MCF 10A (cell line): ENCODE data around the gene TEAD3. TPM values are rescaled to one million over a fixed set of nuclear protein-coding genes. Genes with fewer than 3 reads are reported as not detected.
A peak's percentile ranks its signal among the peaks of the same experiment; 100 is the strongest.

Experiments
- BruUV-seq: library from RNA; stranded (reverse); fragments of 400-500 nt; replicated peaks from 2 replicates; lab custom pipeline; 2021; lab: Mats Ljungman, UMichigan
- CTCF ChIA-PET: fragments of 300-600 bp; sonication (Branson Sonifier 250); formaldehyde crosslinking; extraction: SDS; loops from one replicate; lab custom pipeline; 2021; ENCODE audit warnings: antibody characterized with exemption, inconsistent platforms; lab: Yijun Ruan, JAX
- POLR2A ChIA-PET: fragments of 300-600, 350-650 bp; sonication (Branson Sonifier 250); formaldehyde crosslinking; extraction: SDS; loops from one replicate; lab custom pipeline; 2020; ENCODE audit warnings: antibody characterized with exemption, inconsistent platforms; lab: Yijun Ruan, JAX
- DNase-seq: peaks from one replicate; pipeline ENCODE4 v3.0.0-alpha.2; 2018; ENCODE audit not compliant: unreplicated experiment
- H3K27ac Mint-ChIP-seq: one replicate; pipeline ENCODE4 v1.8.0; 2022; ENCODE audit warnings: mild to moderate bottlenecking, low read depth, mixed read lengths; ENCODE audit not compliant: unreplicated experiment
- H3K27me3 Mint-ChIP-seq: one replicate; pipeline ENCODE4 v1.8.0; 2022; ENCODE audit warnings: mixed read lengths; ENCODE audit not compliant: insufficient read depth, unreplicated experiment
- H3K36me3 Mint-ChIP-seq: one replicate; pipeline ENCODE4 v1.8.0; 2022; ENCODE audit warnings: mild to moderate bottlenecking, moderate library complexity, mixed read lengths; ENCODE audit not compliant: insufficient read depth, unreplicated experiment
- H3K4me1 Mint-ChIP-seq: one replicate; pipeline ENCODE4 v1.8.0; 2022; ENCODE audit warnings: mixed read lengths; ENCODE audit not compliant: insufficient read depth, unreplicated experiment
- H3K4me3 Mint-ChIP-seq: one replicate; pipeline ENCODE4 v1.8.0; 2022; ENCODE audit warnings: mild to moderate bottlenecking, moderate library complexity, mixed read lengths; ENCODE audit not compliant: unreplicated experiment
- H3K9me3 Mint-ChIP-seq: one replicate; pipeline ENCODE4 v1.8.0; 2022; ENCODE audit warnings: mixed read lengths; ENCODE audit not compliant: unreplicated experiment
- intact Hi-C: fragments of 100-400 bp; cut with micrococcal nuclease; formaldehyde crosslinking; loops from 2 replicates; pipeline ENCODE4 v1.14.1; 2022
- total RNA-seq: library from RNA; stranded (reverse); gene quantifications from 2 replicates; pipeline ENCODE4 v1.2.3, GENCODE V29; 2022
- TF ChIP-seq, protein P1 (sequence below): fragments of 200-600 bp; IDR thresholded peaks from one replicate; pipeline ENCODE4 v1.8.0; 2022; ENCODE audit warnings: antibody characterized with exemption, mild to moderate bottlenecking; ENCODE audit not compliant: unreplicated experiment

TEAD3 gene
- total RNA-seq, 1 experiment from 2014 or later: 11.1 TPM

DNA sequence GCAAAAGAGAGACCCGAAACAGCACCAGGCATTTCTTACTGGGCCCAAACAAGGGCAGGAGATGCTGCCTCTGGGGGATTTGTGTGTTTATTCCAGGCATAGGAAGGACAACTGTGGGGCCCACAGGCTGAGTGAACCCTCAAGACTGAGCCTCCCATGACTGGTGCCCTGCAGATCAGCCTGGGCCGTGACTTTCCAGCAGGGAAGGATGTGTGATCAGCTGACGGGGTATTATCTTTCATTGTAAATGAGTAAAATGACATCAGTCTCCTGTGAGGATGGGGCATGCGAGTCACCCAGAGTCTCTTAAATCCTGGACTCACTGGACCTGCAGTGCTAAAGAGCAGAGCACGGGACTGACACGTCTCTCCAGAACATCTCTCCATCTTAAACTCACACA is 3.9 kb upstream of the TEAD3 start:
- no peaks in the 10 kb centered on the region for H3K9me3 Mint-ChIP-seq
- no peaks in the 10 kb centered on the region for H3K27me3 Mint-ChIP-seq
- DNase-seq: no peak
- intact Hi-C loops: no loop called here
- BruUV-seq: no TSS peak
- no peaks in the 10 kb centered on the region for H3K36me3 Mint-ChIP-seq
- peaks cover 6% of the 10 kb centered on the region for H3K4me1 Mint-ChIP-seq
- no peak overlapping the region for H3K27ac Mint-ChIP-seq
- POLR2A ChIA-PET: no interaction called here
- TF ChIP-seq, protein P1, sequence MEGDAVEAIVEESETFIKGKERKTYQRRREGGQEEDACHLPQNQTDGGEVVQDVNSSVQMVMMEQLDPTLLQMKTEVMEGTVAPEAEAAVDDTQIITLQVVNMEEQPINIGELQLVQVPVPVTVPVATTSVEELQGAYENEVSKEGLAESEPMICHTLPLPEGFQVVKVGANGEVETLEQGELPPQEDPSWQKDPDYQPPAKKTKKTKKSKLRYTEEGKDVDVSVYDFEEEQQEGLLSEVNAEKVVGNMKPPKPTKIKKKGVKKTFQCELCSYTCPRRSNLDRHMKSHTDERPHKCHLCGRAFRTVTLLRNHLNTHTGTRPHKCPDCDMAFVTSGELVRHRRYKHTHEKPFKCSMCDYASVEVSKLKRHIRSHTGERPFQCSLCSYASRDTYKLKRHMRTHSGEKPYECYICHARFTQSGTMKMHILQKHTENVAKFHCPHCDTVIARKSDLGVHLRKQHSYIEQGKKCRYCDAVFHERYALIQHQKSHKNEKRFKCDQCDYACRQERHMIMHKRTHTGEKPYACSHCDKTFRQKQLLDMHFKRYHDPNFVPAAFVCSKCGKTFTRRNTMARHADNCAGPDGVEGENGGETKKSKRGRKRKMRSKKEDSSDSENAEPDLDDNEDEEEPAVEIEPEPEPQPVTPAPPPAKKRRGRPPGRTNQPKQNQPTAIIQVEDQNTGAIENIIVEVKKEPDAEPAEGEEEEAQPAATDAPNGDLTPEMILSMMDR: no peak
- CTCF ChIA-PET: no interaction called here
- H3K4me3 Mint-ChIP-seq: no peak overlapping the region

DNA sequence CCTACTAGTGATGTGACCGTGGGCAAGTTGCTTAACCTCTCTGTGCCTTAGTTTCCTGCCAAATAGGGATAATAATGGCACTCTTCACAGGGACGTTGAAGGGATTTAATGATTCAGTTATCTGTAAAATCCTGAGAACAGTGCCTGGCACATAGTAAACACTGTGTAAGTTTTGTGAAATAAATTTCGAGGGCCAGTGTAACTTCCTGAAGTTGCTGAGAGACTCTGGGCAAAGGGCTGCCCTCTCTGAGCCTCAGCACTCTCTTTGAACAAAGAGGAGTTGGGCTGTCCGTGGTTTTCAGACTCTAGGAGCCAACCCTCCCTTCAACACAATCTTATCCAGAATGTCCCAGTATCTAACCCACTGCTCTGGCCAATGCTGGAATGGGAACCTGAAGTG is 2.5 kb upstream of the TEAD3 start:
- Mint-ChIP-seq H3K27ac (no peak overlapping the region), H3K9me3 (no peaks in the 10 kb centered on the region), H3K36me3 (no peaks in the 10 kb centered on the region), H3K4me1 (peaks cover 6% of the 10 kb centered on the region), H3K27me3 (no peaks in the 10 kb centered on the region), H3K4me3 (no peak overlapping the region)
- no TSS peak for BruUV-seq
- intact Hi-C loops: no loop called here
- TF ChIP-seq, protein P1: no peak
- no peak for DNase-seq
- POLR2A ChIA-PET: no interaction called here
- CTCF ChIA-PET: no interaction called here

DNA sequence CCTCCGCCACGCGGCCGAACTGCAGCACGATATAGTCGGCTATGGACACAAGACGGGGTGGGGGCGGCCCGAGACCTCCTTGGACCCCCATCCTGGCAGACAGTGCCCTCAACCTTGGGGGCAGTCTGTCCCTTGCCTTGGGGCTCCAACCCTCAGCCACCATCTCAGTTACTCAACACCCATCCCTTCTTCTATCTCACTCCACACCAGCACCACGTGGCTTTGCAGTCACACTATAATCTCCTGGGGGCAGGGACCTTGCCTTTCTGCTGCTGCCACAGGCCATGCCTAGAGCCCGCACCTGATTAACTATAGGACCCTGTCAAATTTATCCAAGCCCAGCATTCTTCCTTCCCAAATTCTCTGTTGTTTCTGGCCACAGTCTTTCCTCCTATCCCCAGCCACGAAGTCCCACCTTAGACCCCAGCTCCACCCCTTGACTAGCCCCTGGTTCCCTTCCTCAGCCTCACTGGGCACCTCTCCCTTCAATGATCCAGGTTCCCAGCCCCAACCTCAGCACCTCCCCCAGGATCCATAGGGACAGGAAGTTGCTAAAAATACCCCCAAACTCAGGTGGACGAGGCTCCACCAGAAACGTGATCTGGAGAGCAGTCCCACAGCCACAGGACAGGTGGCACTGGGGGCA is 1.7 kb upstream of the TEAD3 start:
- ChIA-PET CTCF (interaction anchor here (1.3 to 1.4 kb wide), 2 partner anchors 31 to 238 kb away, joined by 3 to 4 read pairs; partner anchors contain the start of genes ARMC12 and RPL10A), POLR2A (interaction anchor here (0.7 to 4.7 kb wide), 7 partner anchors 12 to 199 kb away, joined by 4 to 45 read pairs (median 9); partner anchors contain the start of genes FANCE and RPL10A)
- Mint-ChIP-seq H3K36me3 (no peaks in the 10 kb centered on the region), H3K4me1 (peaks cover 12% of the 10 kb centered on the region), H3K27ac (no peak overlapping the region), H3K4me3 (peak overlapping the region; percentile 68), H3K27me3 (no peaks in the 10 kb centered on the region), H3K9me3 (no peaks in the 10 kb centered on the region)
- no TSS peak for BruUV-seq
- intact Hi-C loops: no loop called here
- DNase-seq: no peak
- TF ChIP-seq, protein P1: no peak

DNA sequence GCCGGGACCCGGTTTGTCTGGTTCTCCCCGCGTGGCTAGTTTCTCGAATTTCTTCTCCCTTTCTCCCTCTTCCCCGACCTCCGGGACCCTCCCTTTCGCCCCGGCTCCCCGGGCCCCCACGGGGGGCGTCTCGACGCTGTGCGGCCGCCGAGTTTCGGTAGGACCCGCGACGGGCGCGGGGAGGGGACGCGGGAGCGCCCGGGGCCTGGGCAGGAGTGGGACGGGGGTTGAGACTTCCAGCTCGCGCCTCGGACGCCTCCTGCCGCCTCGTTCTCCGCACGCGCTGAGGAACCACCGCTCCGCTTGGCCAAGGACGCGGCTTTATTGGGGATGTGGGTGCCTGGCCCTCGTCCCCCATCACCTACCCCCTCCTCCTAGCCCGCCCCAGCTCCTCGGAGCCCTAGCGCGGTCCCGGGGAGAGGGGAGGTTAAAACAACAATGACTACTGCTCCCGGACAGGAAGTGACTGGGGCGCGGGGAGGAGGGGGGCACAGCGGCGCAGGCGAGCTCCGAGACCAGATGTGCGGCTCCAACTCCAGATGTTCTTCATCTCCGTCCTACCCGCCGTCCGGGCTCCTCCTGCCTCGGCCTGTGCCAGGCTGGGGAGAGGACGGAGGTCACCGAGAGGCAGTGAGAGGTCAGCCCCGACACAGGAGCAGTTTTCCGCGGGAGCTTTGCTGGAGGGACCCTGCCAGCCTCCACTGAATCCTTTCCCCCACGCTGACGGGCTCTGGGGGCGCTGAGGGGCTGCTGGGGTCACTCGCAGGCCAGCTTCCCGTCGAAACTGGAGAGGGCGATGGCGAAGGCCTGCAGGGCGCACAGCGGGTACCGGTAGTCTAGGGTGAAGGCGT is 917 bp upstream of the TEAD3 start:
- POLR2A ChIA-PET: interaction anchor here (0.5 to 4.7 kb wide), 9 partner anchors 11 to 156 kb away, joined by 3 to 45 read pairs (median 5); partner anchors contain the start of genes FANCE, PPARD and RPL10A
- CTCF ChIA-PET: interaction anchor here (1.3 to 1.4 kb wide), 2 partner anchors 30 to 239 kb away, joined by 3 to 4 read pairs; partner anchors contain the start of genes ARMC12 and RPL10A
- Mint-ChIP-seq H3K4me1 (peaks cover 13% of the 10 kb centered on the region), H3K4me3 (peak overlapping the region; percentile 68), H3K27me3 (no peaks in the 10 kb centered on the region), H3K27ac (no peak overlapping the region), H3K36me3 (no peaks in the 10 kb centered on the region), H3K9me3 (no peaks in the 10 kb centered on the region)
- TF ChIP-seq, protein P1: no peak
- DNase-seq: peak; percentile 55
- TSS peak; percentile 51 for BruUV-seq
- intact Hi-C loops: no loop called here
